A673 (cell line): ENCODE results near the gene CCDC178. TPM values are rescaled to one million over a fixed set of nuclear protein-coding genes. Genes with fewer than 3 reads are reported as not detected.

Experiments used
- BruUV-seq: library from RNA; stranded (reverse); fragments of 400-500 nt; replicated peaks from 2 replicates; lab custom pipeline; 2021; lab: Mats Ljungman, UMichigan
- CTCF ChIA-PET: fragments of 300-600 bp; sonication (Branson Sonifier 250); formaldehyde crosslinking; loops from one replicate; lab custom pipeline; 2022; ENCODE audit warnings: antibody characterized with exemption; lab: Charles Lee
- POLR2A ChIA-PET: fragments of 300-600 bp; sonication (Branson Sonifier 250); formaldehyde crosslinking; loops from one replicate; lab custom pipeline; 2022; ENCODE audit warnings: antibody characterized with exemption; ENCODE audit not compliant: low non-redundant PET; lab: Charles Lee
- DNase-seq: peaks from one replicate; pipeline ENCODE4 v3.0.0-alpha.2; 2015; ENCODE audit warnings: low spot score
- H3K27ac ChIP-seq: fragments of 200-600 bp; sonication (generic); 2 replicates; pipeline ENCODE4 v1.5.1; 2016; ENCODE audit warnings: mixed run types, low read depth, mild to moderate bottlenecking, mixed read lengths, antibody characterized with exemption, low read length; ENCODE audit not compliant: poor library complexity, severe bottlenecking
- H3K27me3 ChIP-seq: fragments of 200-600 bp; sonication (generic); replicated peaks from 2 replicates; pipeline ENCODE4 v1.6.1; 2017; ENCODE audit warnings: mixed run types, low read depth, mild to moderate bottlenecking, mixed read lengths, antibody characterized with exemption, low read length; ENCODE audit not compliant: insufficient read depth, poor library complexity
- H3K36me3 ChIP-seq: fragments of 200-600 bp; sonication (generic); 2 replicates; pipeline ENCODE4 v1.6.1; 2016; ENCODE audit warnings: mixed run types, mild to moderate bottlenecking, mixed read lengths, antibody characterized with exemption, low read length; ENCODE audit not compliant: insufficient read depth, poor library complexity, severe bottlenecking
- H3K4me1 ChIP-seq: fragments of 200-600 bp; sonication (generic); 2 replicates; pipeline ENCODE4 v1.6.1; 2017; ENCODE audit warnings: mixed run types, mild to moderate bottlenecking, mixed read lengths, antibody characterized with exemption, low read length; ENCODE audit not compliant: insufficient read depth, poor library complexity, severe bottlenecking
- H3K4me3 ChIP-seq: fragments of 200-600 bp; sonication (generic); 2 replicates; pipeline ENCODE4 v1.5.1; 2016; ENCODE audit warnings: low read depth, mixed run types, mild to moderate bottlenecking, mixed read lengths, low read length; ENCODE audit not compliant: poor library complexity, severe bottlenecking
- H3K9me3 ChIP-seq: fragments of 200-600 bp; sonication (generic); 2 replicates; pipeline ENCODE4 v1.6.1; 2016; ENCODE audit warnings: mixed run types, low read depth, mild to moderate bottlenecking, mixed read lengths, antibody characterized with exemption, low read length; ENCODE audit not compliant: poor library complexity, severe bottlenecking
- EZH2 ChIP-seq: fragments of 200-600 bp; sonication (generic); IDR thresholded peaks from 2 replicates; pipeline ENCODE4 v1.6.1; 2017; ENCODE audit warnings: borderline replicate concordance, low read depth, mild to moderate bottlenecking, mixed read lengths, antibody characterized with exemption, low read length; ENCODE audit not compliant: poor library complexity, severe bottlenecking
- intact Hi-C: fragments of 100-400 bp; cut with micrococcal nuclease; formaldehyde crosslinking; loops from one replicate; pipeline ENCODE4 v1.10.0; 2022; ENCODE audit not compliant: unreplicated experiment
- total RNA-seq: library from RNA; stranded (reverse); gene quantifications from 2 replicates; pipeline ENCODE4 v1.2.3, GENCODE V29; 2021
- TF ChIP-seq, protein P1 (sequence below): fragments of 300-800, 200-600 bp; sonication (generic); conservative IDR thresholded peaks from 2 replicates; pipeline ENCODE4 v1.5.1; 2017; ENCODE audit warnings: low read depth, mild to moderate bottlenecking, antibody characterized with exemption, low read length, moderate library complexity, mixed read lengths

Gene CCDC178
- total RNA-seq, 1 experiment from 2014 or later, result not detected

DNA sequence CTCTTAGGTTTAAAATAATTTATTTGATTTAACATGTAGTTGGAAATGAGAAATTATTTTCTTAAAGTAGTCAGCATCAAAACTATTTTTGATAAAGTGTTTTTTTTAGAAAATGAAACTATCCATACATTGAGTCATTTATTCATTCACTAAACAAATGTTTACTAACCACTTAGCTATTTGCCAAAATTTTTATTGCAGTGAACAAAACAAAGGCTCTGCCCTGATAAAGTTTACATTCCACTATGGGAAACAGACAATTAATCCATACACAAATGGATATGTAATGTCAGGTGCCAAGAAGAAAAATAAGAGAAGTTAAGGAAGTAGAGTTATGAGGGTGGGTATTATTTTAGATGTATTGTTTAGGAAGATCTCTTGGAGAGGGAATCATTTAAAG is 19.1 kb upstream of the CCDC178 start:
- BruUV-seq, result no TSS peak
- Histone ChIP-seq H3K27me3 (no peaks in the 10 kb centered on the region), H3K4me1 (no peaks in the 10 kb centered on the region), H3K36me3 (no peaks in the 10 kb centered on the region), H3K9me3 (no peaks in the 10 kb centered on the region), H3K27ac (no peak overlapping the region), H3K4me3 (no peak overlapping the region)
- ChIA-PET POLR2A (no interaction called here), CTCF (no interaction called here)
- intact Hi-C loops, result no loop called here
- TF ChIP-seq EZH2, result no peak
- TF ChIP-seq, protein P1, sequence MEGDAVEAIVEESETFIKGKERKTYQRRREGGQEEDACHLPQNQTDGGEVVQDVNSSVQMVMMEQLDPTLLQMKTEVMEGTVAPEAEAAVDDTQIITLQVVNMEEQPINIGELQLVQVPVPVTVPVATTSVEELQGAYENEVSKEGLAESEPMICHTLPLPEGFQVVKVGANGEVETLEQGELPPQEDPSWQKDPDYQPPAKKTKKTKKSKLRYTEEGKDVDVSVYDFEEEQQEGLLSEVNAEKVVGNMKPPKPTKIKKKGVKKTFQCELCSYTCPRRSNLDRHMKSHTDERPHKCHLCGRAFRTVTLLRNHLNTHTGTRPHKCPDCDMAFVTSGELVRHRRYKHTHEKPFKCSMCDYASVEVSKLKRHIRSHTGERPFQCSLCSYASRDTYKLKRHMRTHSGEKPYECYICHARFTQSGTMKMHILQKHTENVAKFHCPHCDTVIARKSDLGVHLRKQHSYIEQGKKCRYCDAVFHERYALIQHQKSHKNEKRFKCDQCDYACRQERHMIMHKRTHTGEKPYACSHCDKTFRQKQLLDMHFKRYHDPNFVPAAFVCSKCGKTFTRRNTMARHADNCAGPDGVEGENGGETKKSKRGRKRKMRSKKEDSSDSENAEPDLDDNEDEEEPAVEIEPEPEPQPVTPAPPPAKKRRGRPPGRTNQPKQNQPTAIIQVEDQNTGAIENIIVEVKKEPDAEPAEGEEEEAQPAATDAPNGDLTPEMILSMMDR, result no peak
- no peak for DNase-seq

DNA sequence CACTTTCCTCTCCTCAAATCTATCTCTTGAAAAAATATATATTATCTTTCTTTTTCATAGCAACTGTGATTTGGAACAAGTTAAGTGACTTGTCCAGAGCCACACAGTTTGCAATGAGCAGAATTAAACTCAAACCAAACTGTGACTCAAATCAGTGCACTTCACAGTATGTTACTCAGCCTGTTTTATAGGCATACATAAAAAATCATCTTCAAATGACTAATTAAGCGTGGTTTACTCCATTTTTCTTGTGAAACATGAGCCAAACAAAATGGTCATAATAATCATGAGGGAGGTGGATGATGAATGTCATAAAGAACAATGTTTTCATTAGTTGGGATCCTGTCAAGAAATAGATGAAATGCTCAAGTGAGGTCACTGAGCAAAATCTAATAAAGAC is 6.1 kb upstream of the CCDC178 start:
- no TSS peak for BruUV-seq
- no peaks in the 10 kb centered on the region for H3K4me1 ChIP-seq
- no peak overlapping the region for H3K4me3 ChIP-seq
- H3K27ac ChIP-seq, result no peak overlapping the region
- no peaks in the 10 kb centered on the region for H3K36me3 ChIP-seq
- POLR2A ChIA-PET, result no interaction called here
- TF ChIP-seq, protein P1, result no peak
- no peak for TF ChIP-seq EZH2
- intact Hi-C loops, result loop anchor here (10.0 kb wide), 1 partner anchor 228 kb away; no protein-coding TSS in a partner anchor
- H3K27me3 ChIP-seq, result peaks cover 6% of the 10 kb centered on the region
- CTCF ChIA-PET, result no interaction called here
- H3K9me3 ChIP-seq, result no peaks in the 10 kb centered on the region
- no peak for DNase-seq

DNA sequence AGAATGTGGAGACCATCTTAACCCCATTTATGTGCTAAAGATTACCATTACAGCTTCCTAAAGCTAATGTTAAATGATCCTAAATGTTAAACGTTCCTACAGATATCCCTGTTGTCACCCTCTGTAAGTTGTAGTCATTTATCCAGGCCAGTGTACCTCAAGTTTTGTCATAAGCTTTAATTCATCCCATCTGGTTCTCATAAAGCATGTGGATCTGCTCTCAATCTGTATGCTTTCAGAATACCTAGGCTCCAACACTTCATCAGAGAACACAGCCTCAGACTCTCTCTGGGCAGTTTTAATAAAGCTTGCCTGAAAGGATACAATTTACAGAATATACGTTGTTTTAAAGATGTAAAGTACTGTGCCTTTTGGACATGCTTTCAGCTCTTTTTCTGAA is 4.2 kb upstream of the CCDC178 start:
- DNase-seq, result no peak
- no peaks in the 10 kb centered on the region for H3K9me3 ChIP-seq
- no TSS peak for BruUV-seq
- no peak overlapping the region for H3K4me3 ChIP-seq
- intact Hi-C loops, result loop anchor here (10.0 kb wide), 1 partner anchor 230 kb away; no protein-coding TSS in a partner anchor
- no peaks in the 10 kb centered on the region for H3K36me3 ChIP-seq
- H3K27me3 ChIP-seq, result peaks cover 23% of the 10 kb centered on the region
- TF ChIP-seq, protein P1, result no peak
- no peak for TF ChIP-seq EZH2
- H3K4me1 ChIP-seq, result no peaks in the 10 kb centered on the region
- POLR2A ChIA-PET, result no interaction called here
- no peak overlapping the region for H3K27ac ChIP-seq
- CTCF ChIA-PET, result no interaction called here
